ENCODE results near the gene IHH. TPM values are rescaled to one million over a fixed set of nuclear protein-coding genes. Genes with fewer than 3 reads are reported as not detected.

The IHH gene
- total and polyA plus RNA-seq, 2 of the 8 experiments (the other 6 are each of a cell fraction or from before 2014, with no cell fraction given), result 0.03 TPM; not detected in 1

DNA sequence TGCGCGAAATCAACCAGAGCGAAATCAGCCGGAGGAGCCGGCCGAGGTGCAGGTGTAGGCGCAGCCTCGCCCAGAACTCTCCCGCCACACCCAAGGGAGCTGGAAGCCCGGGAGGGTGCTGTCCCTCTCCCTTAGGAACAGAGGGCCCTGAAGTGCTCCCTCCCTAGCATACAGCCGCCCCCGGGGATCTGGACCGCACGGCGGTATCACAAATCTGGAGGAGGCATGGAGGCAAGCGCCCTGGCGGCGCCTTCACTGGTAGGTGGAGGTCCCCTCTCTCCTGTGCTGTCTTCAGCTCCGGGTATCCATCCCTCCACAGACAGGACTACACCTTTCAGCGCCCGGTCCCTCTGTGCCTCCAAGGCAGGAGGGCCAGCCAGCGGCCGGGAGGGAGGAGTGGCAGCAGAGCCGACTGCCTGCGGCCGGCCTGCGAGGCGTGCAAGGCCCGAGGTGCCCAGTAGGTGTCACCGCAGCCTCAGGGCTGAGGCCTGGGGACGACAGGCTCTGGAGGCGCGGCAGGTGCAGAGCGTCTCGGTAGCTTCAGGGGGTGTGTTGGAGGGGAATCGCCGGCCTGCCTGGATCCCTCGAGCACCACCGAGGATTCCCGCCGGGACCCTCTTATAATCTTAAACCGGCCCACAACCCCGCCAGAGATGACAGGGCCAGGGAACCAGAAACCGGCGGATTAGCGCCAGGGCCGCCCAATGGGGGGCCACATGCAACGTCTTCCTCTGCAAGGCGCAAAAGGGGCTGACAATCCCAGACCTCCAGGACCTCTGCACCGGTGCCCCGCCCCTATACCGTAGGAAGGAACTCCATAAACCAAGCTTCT, 2.8 kb downstream of the IHH start:
- peak overlapping the region in 3 of 4 experiments; percentile 30 to 53 (median 38); a peak in 5 of 8 replicates for H3K4me3 ChIP-seq (ENCODE audit: extremely low read depth in 1 of 4, insufficient read depth in 2 of 4, low read depth in 3 of 4, low read length in 4 of 4)
- WGBS, 2 experiments (ENCODE audit: extremely low coverage in 1 of 2, insufficient coverage in 1 of 2, insufficient read length in 1 of 2, insufficient replicate concordance in 2 of 2, low coverage in 1 of 2, low lambda C conversion rate in 2 of 2, missing lambda C conversion rate in 1 of 2), result 7% methylated on average over 51 of the region's 52 CpGs; no CpG with 5 or more reads in 1 of the 2 experiments
- H2AK5ac ChIP-seq (ENCODE audit: low read depth, low read length), result no peak overlapping the region
- TF ChIP-seq, protein P1, sequence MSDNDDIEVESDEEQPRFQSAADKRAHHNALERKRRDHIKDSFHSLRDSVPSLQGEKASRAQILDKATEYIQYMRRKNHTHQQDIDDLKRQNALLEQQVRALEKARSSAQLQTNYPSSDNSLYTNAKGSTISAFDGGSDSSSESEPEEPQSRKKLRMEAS (IDR thresholded peaks at IDR 0.05), result peak; percentile 55; the same call in 1 of the 2 replicates
- TF ChIP-seq SUZ12 (IDR thresholded peaks at IDR 0.05; ENCODE audit: low read length), result peak; percentile 37; the same call in 1 of the 2 replicates
- TF ChIP-seq, protein P2, sequence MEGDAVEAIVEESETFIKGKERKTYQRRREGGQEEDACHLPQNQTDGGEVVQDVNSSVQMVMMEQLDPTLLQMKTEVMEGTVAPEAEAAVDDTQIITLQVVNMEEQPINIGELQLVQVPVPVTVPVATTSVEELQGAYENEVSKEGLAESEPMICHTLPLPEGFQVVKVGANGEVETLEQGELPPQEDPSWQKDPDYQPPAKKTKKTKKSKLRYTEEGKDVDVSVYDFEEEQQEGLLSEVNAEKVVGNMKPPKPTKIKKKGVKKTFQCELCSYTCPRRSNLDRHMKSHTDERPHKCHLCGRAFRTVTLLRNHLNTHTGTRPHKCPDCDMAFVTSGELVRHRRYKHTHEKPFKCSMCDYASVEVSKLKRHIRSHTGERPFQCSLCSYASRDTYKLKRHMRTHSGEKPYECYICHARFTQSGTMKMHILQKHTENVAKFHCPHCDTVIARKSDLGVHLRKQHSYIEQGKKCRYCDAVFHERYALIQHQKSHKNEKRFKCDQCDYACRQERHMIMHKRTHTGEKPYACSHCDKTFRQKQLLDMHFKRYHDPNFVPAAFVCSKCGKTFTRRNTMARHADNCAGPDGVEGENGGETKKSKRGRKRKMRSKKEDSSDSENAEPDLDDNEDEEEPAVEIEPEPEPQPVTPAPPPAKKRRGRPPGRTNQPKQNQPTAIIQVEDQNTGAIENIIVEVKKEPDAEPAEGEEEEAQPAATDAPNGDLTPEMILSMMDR (IDR thresholded peaks at IDR 0.05; ENCODE audit: control extremely low read depth in 1 of 3, insufficient read depth in 1 of 3, low read depth in 1 of 3, low read length in 3 of 3), result peak in 2 of 3 experiments; percentile 94 to 97; a peak in 3 of 4 replicates
- TF ChIP-seq TCF12 (IDR thresholded peaks at IDR 0.05; ENCODE audit: low read depth, low read length), result 0 out of 2 replicates have a peak, but pooled peaks have one; percentile 60
- peak in 1 of 2 experiments; percentile 61; a peak in 1 of 4 replicates for TF ChIP-seq SIN3A (conservative IDR thresholded peaks at IDR 0.05 in 1 of 2, IDR thresholded peaks at IDR 0.05 in 1 of 2; ENCODE audit: low read depth in 1 of 2, low read length in 2 of 2)
- no peak for TF ChIP-seq CTBP2 (IDR thresholded peaks at IDR 0.05; ENCODE audit: borderline replicate concordance, insufficient read depth, insufficient read length, low read length)

More for the DNA sequence above, 2.8 kb downstream of the IHH start:
- Histone ChIP-seq H3K18ac (ENCODE audit: extremely low read depth, low read length) (no peak overlapping the region), H3K23ac (ENCODE audit: insufficient read length) (no peak overlapping the region), H3K79me2 (ENCODE audit: control insufficient read depth in 1 of 2, insufficient read depth in 2 of 2, low read length in 2 of 2) (no peaks in the 10 kb centered on the region), H2AFZ (ENCODE audit: low read length) (no peak overlapping the region), H3K4ac (replicated peaks; ENCODE audit: insufficient read length, low read depth, low read length) (no peak overlapping the region), H3K4me2 (ENCODE audit: insufficient read depth in 1 of 2, low read depth in 2 of 2, low read length in 2 of 2) (peak overlapping the region; percentile 46 to 70), H2BK20ac (ENCODE audit: low read length) (no peak overlapping the region), H4K91ac (replicated peaks; ENCODE audit: insufficient read length, low read length) (no peak overlapping the region), H2BK12ac (ENCODE audit: low read depth, low read length) (no peak overlapping the region), H3K14ac (ENCODE audit: insufficient read length) (no peak overlapping the region), H3K23me2 (ENCODE audit: low read depth, low read length) (peaks cover 5% of the 10 kb centered on the region; the same call in 1 of the 2 replicates), H4K8ac (ENCODE audit: extremely low read depth, insufficient read depth, low read length) (no peak overlapping the region), H2BK120ac (replicated peaks; ENCODE audit: low read depth, low read length) (no peak overlapping the region), H3K79me1 (ENCODE audit: low read depth, low read length) (no peaks in the 10 kb centered on the region), H3K9me3 (ENCODE audit: insufficient read depth in 2 of 2, low read depth in 1 of 2, low read length in 1 of 2) (no peaks in the 10 kb centered on the region), H3K27me3 (replicated peaks in 1 of 4; ENCODE audit: control insufficient read depth in 3 of 4, extremely low read depth in 1 of 4, insufficient read depth in 3 of 4, low read length in 3 of 4) (peaks cover 66 to 88% (median 78%) of the 10 kb centered on the region in 4 experiments), H3K9ac (replicated peaks in 1 of 4; ENCODE audit: extremely low read depth in 1 of 4, low read depth in 3 of 4, low read length in 3 of 4) (no peak overlapping the region), H3K4me1 (replicated peaks in 1 of 4; ENCODE audit: control insufficient read depth in 3 of 4, insufficient read depth in 4 of 4, low read length in 3 of 4) (peaks cover 0 to 27% (median 13%) of the 10 kb centered on the region in 4 experiments; a peak in 6 of 7 replicates), H3K56ac (replicated peaks; ENCODE audit: insufficient read length, low read depth, low read length) (no peak overlapping the region), H4K5ac (ENCODE audit: insufficient read length, low read depth, low read length) (no peak overlapping the region), H2BK15ac (ENCODE audit: low read length) (no peak overlapping the region), H3K27ac (ENCODE audit: low read depth, low read length) (no peak overlapping the region), H3K36me3 (ENCODE audit: control insufficient read depth in 2 of 4, insufficient read depth in 4 of 4, low read length in 3 of 4) (peaks cover 0 to 13% (median 0%) of the 10 kb centered on the region in 4 experiments; a peak in 1 of 8 replicates), H4K20me1 (replicated peaks in 1 of 2; ENCODE audit: control insufficient read depth in 1 of 2, insufficient read depth in 2 of 2, low read length in 2 of 2) (peaks cover 2 to 8% of the 10 kb centered on the region in 2 experiments), H2BK5ac (ENCODE audit: low read depth, low read length) (no peak overlapping the region)
- DNase-seq (ENCODE audit: low read depth in 1 of 2, low spot score in 2 of 2) (peak; percentile 53 to 90), FAIRE-seq (no peak)
- POLR2A ChIA-PET (ENCODE audit: partially characterized antibody), result interaction anchor here (1.4 to 1.7 kb wide), 2 partner anchors 62 to 100 kb away, joined by 4 to 5 read pairs; no protein-coding TSS in a partner anchor
- CTCF ChIA-PET (ENCODE audit: partially characterized antibody), result interaction anchor here (0.6 to 62.8 kb wide), 39 partner anchors 0 to 483 kb away, joined by 3 to 1777 read pairs (median 6); partner anchors contain the start of genes CFAP65, CRYBA2, IHH and NHEJ1

Data from H1 (cell line).